T47D (cell line): ENCODE measurements around the gene RBM38.

Experiments
- DNase-seq, 2 experiments: peaks; one replicate each; pipeline versions ENCODE4 v3.0.0 to v3.0.0-alpha.2; 2011 to 2012; ENCODE audit warnings: low read depth in 1 of 2, low spot score in 1 of 2
- JUND ChIP-seq: IDR thresholded peaks from 2 replicates; pipeline ENCODE4 v1.6.1; 2012; ENCODE audit warnings: low read depth
- in situ Hi-C: cut with HindIII; loops from 2 replicates; pipeline ENCODE4 v1.10.0; 2016; ENCODE audit warnings: low sequenced_read_pairs, low pct_unique_long_range_greater_than_20kb

The RBM38 gene

GRCh38 chr20:57404419-57405072, 13.3 kb downstream of the RBM38 start:
- DNase-seq: no peak
- in situ Hi-C loops: no loop called here
- no peak for TF ChIP-seq JUND

- no peak for TF ChIP-seq JUND
- DNase-seq: no peak
- in situ Hi-C loops: no loop called here
These were observed 14.2 kb downstream of the RBM38 start for GRCh38 chr20:57405236-57406016.

- no peak for TF ChIP-seq JUND
- in situ Hi-C loops: no loop called here
These were observed 16.4 kb downstream of the RBM38 start for GRCh38 chr20:57407541-57407956.

GRCh38 chr20:57408131-57408530, 16.9 kb downstream of the RBM38 start:
- DNase-seq: no peak
- no peak for TF ChIP-seq JUND
- in situ Hi-C loops: no loop called here

More at GRCh38 chr20:57407541-57407956, 16.4 kb downstream of the RBM38 start:
- DNase-seq: no peak

- TF ChIP-seq JUND: no peak
- in situ Hi-C loops: no loop called here
- DNase-seq: no peak
These were observed 17.5 kb downstream of the RBM38 start for GRCh38 chr20:57408536-57409233.

GRCh38 chr20:57409316-57409671, 18.1 kb downstream of the RBM38 start:
- in situ Hi-C loops: no loop called here
- no peak for TF ChIP-seq JUND
- DNase-seq: no peak

GRCh38 chr20:57409672-57410397, 18.6 kb downstream of the RBM38 start:
- no peak for TF ChIP-seq JUND
- in situ Hi-C loops: no loop called here
- DNase-seq: no peak

- in situ Hi-C loops: no loop called here
- TF ChIP-seq JUND: no peak
- no peak for DNase-seq
These were observed 19.3 kb downstream of the RBM38 start for GRCh38 chr20:57410398-57410920.

GRCh38 chr20:57410924-57411323, 19.7 kb downstream of the RBM38 start:
- in situ Hi-C loops: no loop called here
- DNase-seq: no peak

GRCh38 chr20:57411406-57412283, 20.4 kb downstream of the RBM38 start:
- TF ChIP-seq JUND: no peak
- no peak for DNase-seq
- in situ Hi-C loops: no loop called here

More at GRCh38 chr20:57410924-57411323, 19.7 kb downstream of the RBM38 start:
- TF ChIP-seq JUND: no peak

GRCh38 chr20:57412347-57413029, 21.3 kb downstream of the RBM38 start:
- in situ Hi-C loops: no loop called here
- no peak for DNase-seq
- TF ChIP-seq JUND: no peak
